ENCODE measurements around the gene MTA2. TPM values are rescaled to one million over a fixed set of nuclear protein-coding genes. Genes with fewer than 3 reads are reported as not detected.

Gene MTA2
- total and polyA plus RNA-seq, 9 donors = 41.5 to 130 (median 89.8) TPM

DNA sequence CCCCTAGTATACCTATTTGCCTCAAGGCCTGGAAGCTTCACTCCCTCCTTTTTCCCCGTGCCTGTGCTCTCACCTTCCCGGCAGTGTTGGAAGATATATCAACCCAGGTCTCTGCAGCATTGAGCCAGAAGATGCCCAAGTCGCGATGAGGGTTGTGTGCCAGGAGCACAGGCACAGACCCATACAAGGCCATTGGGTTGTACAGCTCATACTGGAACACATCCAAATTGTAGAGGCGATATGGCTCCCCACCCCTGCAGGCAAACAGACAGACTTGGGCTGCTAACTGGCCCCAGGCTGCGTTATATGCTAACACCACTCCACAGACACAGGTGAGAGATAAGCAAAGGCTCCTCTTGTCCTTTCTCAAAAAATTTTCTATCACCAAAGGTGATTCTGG lies 30.8 kb upstream of the MTA2 start:
- Histone ChIP-seq H3K36me3 (no peaks in the 10 kb centered on the region), H3K27me3 (no peaks in the 10 kb centered on the region), H3K4me3 (no peak overlapping the region), H3K9me3 (no peaks in the 10 kb centered on the region), H3K27ac (no peak overlapping the region), H3K4me1 (ENCODE audit: insufficient read depth) (no peaks in the 10 kb centered on the region)
- TF ChIP-seq EP300 (IDR thresholded peaks at IDR 0.05) (no peak), POLR2A (IDR thresholded peaks at IDR 0.05) (no peak)
- TF ChIP-seq, protein P1, sequence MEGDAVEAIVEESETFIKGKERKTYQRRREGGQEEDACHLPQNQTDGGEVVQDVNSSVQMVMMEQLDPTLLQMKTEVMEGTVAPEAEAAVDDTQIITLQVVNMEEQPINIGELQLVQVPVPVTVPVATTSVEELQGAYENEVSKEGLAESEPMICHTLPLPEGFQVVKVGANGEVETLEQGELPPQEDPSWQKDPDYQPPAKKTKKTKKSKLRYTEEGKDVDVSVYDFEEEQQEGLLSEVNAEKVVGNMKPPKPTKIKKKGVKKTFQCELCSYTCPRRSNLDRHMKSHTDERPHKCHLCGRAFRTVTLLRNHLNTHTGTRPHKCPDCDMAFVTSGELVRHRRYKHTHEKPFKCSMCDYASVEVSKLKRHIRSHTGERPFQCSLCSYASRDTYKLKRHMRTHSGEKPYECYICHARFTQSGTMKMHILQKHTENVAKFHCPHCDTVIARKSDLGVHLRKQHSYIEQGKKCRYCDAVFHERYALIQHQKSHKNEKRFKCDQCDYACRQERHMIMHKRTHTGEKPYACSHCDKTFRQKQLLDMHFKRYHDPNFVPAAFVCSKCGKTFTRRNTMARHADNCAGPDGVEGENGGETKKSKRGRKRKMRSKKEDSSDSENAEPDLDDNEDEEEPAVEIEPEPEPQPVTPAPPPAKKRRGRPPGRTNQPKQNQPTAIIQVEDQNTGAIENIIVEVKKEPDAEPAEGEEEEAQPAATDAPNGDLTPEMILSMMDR (IDR thresholded peaks at IDR 0.05) = no peak
- no peak for DNase-seq
- intact Hi-C loops (cut with DNase I) = no loop called here
- 80 to 89% (median 82%) methylated on average over 6 of the region's 6 CpGs for WGBS, 3 donors

DNA sequence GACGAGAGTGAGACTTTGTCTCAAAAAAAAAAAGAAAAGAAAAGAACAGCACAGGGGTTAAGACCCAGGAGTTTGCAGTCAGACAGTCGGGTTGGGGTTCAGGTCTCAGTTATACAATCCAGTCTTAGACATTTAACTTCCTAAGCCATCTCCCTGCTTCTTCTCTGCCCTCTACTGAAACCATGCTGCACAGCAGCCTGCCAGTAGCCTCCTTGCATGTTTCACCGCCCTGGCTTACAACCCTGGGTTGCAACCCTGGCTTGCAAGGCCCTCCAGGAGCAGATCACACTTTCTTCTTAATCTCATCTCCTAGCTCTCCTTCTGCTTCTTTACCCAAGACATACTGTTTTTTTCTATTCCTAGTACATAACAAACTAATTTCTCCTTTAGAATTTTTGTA lies 26.0 kb upstream of the MTA2 start:
- DNase-seq = no peak
- 77 to 84% (median 78%) methylated on average over 3 of the region's 3 CpGs for WGBS, 3 donors
- H3K27me3 ChIP-seq = no peaks in the 10 kb centered on the region
- no peak overlapping the region for H3K4me3 ChIP-seq
- H3K27ac ChIP-seq = no peak overlapping the region
- H3K9me3 ChIP-seq = no peaks in the 10 kb centered on the region
- intact Hi-C loops (cut with DNase I) = no loop called here
- no peaks in the 10 kb centered on the region for H3K36me3 ChIP-seq
- TF ChIP-seq POLR2A (IDR thresholded peaks at IDR 0.05) (no peak), EP300 (IDR thresholded peaks at IDR 0.05) (no peak)
- TF ChIP-seq, protein P1 (IDR thresholded peaks at IDR 0.05) = no peak
- no peaks in the 10 kb centered on the region for H3K4me1 ChIP-seq (ENCODE audit: insufficient read depth)

DNA sequence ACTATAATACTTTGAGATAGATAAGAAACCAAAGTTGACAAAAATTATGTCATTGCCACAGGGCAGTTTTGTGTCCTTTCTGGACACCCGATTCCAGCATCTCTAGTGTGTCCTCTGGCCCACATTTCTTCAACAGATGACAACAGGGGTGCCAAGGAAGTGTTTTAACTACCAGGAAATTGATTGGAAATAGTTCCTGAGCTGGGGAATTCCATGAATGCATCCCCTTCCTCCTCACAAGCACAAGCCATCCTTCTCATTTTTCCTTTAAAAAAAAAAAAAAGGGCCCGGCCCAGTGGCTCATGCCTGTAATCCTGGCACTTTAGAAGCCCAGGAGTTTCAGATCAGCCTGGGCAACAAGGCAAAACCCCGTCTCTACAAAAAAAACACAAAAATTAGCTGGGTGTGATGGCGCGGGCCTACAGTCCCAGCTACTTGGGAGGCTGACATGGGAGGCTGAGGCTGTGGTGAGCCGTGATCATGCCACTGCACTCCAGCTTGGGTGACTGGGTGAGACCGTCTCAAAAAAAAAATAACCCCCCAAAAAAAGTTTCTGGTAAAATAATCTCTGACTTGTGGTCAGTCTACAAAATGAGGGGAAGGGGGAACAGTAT lies 20.9 kb upstream of the MTA2 start:
- Histone ChIP-seq H3K9me3 (no peaks in the 10 kb centered on the region), H3K4me3 (peak overlapping the region; percentile 76), H3K27ac (peak overlapping the region; percentile 11 to 69), H3K36me3 (no peaks in the 10 kb centered on the region), H3K4me1 (ENCODE audit: insufficient read depth) (peaks cover 1% of the 10 kb centered on the region), H3K27me3 (no peaks in the 10 kb centered on the region)
- WGBS, 3 donors = 76 to 82% (median 76%) methylated on average over 7 of the region's 7 CpGs
- intact Hi-C loops (cut with DNase I) = loop anchor here in 1 of 4 donors (2.0 kb wide), 1 partner anchor 24 kb away; the partner anchor contains the start of gene GANAB
- DNase-seq = no peak
- TF ChIP-seq EP300 (IDR thresholded peaks at IDR 0.05) (no peak), POLR2A (IDR thresholded peaks at IDR 0.05) (no peak)
- TF ChIP-seq, protein P1 (IDR thresholded peaks at IDR 0.05) = no peak

DNA sequence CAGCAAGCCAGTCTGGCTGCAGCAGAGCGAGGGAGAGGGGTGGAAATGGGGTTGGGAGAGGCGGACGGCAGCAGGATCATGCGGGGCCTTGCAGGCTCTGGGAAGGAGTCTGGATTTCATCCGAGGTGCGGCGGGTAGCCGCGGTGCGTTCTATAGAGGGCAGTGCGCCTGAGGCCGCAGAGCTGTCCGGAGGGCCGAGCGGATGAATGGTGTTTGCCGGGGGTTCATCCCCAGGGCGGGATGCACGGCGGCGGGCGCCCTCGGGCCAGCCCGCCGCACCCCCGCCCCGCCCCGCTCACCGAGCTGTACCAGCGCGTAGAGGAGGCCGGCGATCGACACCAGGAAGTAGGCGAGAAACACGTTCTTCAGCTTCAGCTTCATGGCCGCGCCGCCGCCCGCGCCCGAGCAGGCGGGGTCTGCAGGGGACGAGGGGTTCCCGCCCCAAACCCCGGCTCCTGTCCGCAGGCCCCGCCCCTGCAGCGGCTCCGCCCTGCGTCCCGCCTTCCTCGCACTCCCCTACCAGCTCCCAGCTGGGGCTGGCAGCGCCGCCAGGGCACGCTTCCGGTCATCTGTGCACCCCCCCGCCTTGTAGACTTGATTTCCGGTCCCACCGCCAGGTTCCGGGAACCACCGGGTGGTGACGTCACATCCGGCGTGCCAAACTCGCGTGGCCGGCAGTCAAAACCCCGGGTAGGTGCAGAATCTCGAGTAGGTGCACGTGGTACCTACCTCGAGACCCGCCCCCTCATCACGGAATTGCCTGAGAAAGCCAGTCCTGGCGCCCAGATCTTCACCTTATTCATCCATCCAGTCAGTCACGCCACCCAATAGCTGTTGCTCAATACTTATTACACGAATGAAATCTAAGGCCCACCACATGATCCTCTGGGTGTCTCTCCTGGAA lies 20.2 kb upstream of the MTA2 start, which contains the start of gene B3GAT3:
Gene B3GAT3 (minus strand): TSS at position 420 of the 904 bp plus-strand sequence. CDS start 39 bp downstream, at position 381.
- 1 to 2% (median 1%) methylated on average over 44 to 77 of the region's 77 CpGs for WGBS, 3 donors
- TF ChIP-seq POLR2A (IDR thresholded peaks at IDR 0.05) (peak; percentile 62), EP300 (IDR thresholded peaks at IDR 0.05) (peak; percentile 98)
- TF ChIP-seq, protein P1 (IDR thresholded peaks at IDR 0.05) = peak in 1 of 3 donors; percentile 56
- DNase-seq = peak; percentile 98 to 99 (median 99)
- no peaks in the 10 kb centered on the region for H3K36me3 ChIP-seq
- peak within 1 kb of the TSS; percentile 76 for H3K4me3 ChIP-seq
- H3K4me1 ChIP-seq (ENCODE audit: insufficient read depth) = peaks cover 1% of the 10 kb centered on the region
- H3K9me3 ChIP-seq = no peaks in the 10 kb centered on the region
- peak within 1 kb of the TSS; percentile 11 to 69 for H3K27ac ChIP-seq
- H3K27me3 ChIP-seq = no peaks in the 10 kb centered on the region
- intact Hi-C loops (cut with DNase I) = loop anchor here in 1 of 4 donors (2.0 kb wide), 1 partner anchor 25 kb away; the partner anchor contains the start of gene GANAB
